ENCODE data around the gene OBP2B. TPM values are rescaled to one million over a fixed set of nuclear protein-coding genes. Genes with fewer than 3 reads are reported as not detected.

The OBP2B gene
- total and polyA plus RNA-seq, 2 experiments from 2014 or later, result not detected

GRCh38 chr9:133234577-133235322, 25.7 kb upstream of the OBP2B start (continued):
- TF ChIP-seq, protein P1, sequence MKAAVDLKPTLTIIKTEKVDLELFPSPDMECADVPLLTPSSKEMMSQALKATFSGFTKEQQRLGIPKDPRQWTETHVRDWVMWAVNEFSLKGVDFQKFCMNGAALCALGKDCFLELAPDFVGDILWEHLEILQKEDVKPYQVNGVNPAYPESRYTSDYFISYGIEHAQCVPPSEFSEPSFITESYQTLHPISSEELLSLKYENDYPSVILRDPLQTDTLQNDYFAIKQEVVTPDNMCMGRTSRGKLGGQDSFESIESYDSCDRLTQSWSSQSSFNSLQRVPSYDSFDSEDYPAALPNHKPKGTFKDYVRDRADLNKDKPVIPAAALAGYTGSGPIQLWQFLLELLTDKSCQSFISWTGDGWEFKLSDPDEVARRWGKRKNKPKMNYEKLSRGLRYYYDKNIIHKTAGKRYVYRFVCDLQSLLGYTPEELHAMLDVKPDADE (IDR thresholded peaks at IDR 0.05), result no peak
- TF ChIP-seq CREB1 (CRISPR knock-in tag; IDR thresholded peaks at IDR 0.05; ENCODE audit: low read depth) (no peak), EZH2phosphoT487 (IDR thresholded peaks at IDR 0.05; ENCODE audit: unreplicated experiment) (no peak), NANOG (IDR thresholded peaks at IDR 0.05; ENCODE audit: borderline replicate concordance) (no peak), POLR2AphosphoS5 (IDR thresholded peaks at IDR 0.05; ENCODE audit: low read depth) (no peak), JUNB (IDR thresholded peaks at IDR 0.05; ENCODE audit: unreplicated experiment) (no peak), STAT1 (IDR thresholded peaks at IDR 0.05; ENCODE audit: unreplicated experiment) (no peak)

- no peak for DNase-seq (ENCODE audit: low spot score)
- no peaks in the 10 kb centered on the region for H3K79me2 ChIP-seq (replicated peaks; ENCODE audit: insufficient read depth)
- Mint-ChIP-seq H3K9me3 (peaks cover 4% of the 10 kb centered on the region; the same call in 2 of the 3 replicates), H3K27me3 (ENCODE audit: insufficient read depth, low read depth, poor library complexity) (peaks cover 33% of the 10 kb centered on the region), H3K4me3 (no peak overlapping the region), H3K36me3 (ENCODE audit: low read depth) (no peaks in the 10 kb centered on the region; the same call in 2 of the 3 replicates), H3K4me1 (peaks cover 6% of the 10 kb centered on the region; the same call in 1 of the 3 replicates), H3K27ac (no peak overlapping the region)
- H4K20me1 ChIP-seq (replicated peaks; ENCODE audit: insufficient read depth), result no peaks in the 10 kb centered on the region
- H3K27me3 ChIP-seq (ENCODE audit: insufficient read depth), result peaks cover 13% of the 10 kb centered on the region
- no peak overlapping the region for H2AFZ ChIP-seq
- H3K9me2 ChIP-seq (ENCODE audit: insufficient read depth), result no peaks in the 10 kb centered on the region
- no peak overlapping the region for H3K27ac ChIP-seq (ENCODE audit: low read depth)
- no peak for ATAC-seq
- no peak overlapping the region for H3K4me3 ChIP-seq
- H3K4me2 ChIP-seq, result no peak overlapping the region
- peaks cover 7% of the 10 kb centered on the region; the same call in 1 of the 2 replicates for H3K4me1 ChIP-seq (ENCODE audit: insufficient read depth)
- H3F3A ChIP-seq (replicated peaks; ENCODE audit: low read depth), result peaks cover 3% of the 10 kb centered on the region; the same call in 1 of the 2 replicates
- TF ChIP-seq CREB1 (CRISPR knock-in tag; IDR thresholded peaks at IDR 0.05; ENCODE audit: low read depth) (no peak), ZNF114 (CRISPR knock-in tag; IDR thresholded peaks at IDR 0.05) (no peak), JUNB (IDR thresholded peaks at IDR 0.05; ENCODE audit: unreplicated experiment) (no peak), NANOG (IDR thresholded peaks at IDR 0.05; ENCODE audit: borderline replicate concordance) (no peak)
- TF ChIP-seq, protein P2, sequence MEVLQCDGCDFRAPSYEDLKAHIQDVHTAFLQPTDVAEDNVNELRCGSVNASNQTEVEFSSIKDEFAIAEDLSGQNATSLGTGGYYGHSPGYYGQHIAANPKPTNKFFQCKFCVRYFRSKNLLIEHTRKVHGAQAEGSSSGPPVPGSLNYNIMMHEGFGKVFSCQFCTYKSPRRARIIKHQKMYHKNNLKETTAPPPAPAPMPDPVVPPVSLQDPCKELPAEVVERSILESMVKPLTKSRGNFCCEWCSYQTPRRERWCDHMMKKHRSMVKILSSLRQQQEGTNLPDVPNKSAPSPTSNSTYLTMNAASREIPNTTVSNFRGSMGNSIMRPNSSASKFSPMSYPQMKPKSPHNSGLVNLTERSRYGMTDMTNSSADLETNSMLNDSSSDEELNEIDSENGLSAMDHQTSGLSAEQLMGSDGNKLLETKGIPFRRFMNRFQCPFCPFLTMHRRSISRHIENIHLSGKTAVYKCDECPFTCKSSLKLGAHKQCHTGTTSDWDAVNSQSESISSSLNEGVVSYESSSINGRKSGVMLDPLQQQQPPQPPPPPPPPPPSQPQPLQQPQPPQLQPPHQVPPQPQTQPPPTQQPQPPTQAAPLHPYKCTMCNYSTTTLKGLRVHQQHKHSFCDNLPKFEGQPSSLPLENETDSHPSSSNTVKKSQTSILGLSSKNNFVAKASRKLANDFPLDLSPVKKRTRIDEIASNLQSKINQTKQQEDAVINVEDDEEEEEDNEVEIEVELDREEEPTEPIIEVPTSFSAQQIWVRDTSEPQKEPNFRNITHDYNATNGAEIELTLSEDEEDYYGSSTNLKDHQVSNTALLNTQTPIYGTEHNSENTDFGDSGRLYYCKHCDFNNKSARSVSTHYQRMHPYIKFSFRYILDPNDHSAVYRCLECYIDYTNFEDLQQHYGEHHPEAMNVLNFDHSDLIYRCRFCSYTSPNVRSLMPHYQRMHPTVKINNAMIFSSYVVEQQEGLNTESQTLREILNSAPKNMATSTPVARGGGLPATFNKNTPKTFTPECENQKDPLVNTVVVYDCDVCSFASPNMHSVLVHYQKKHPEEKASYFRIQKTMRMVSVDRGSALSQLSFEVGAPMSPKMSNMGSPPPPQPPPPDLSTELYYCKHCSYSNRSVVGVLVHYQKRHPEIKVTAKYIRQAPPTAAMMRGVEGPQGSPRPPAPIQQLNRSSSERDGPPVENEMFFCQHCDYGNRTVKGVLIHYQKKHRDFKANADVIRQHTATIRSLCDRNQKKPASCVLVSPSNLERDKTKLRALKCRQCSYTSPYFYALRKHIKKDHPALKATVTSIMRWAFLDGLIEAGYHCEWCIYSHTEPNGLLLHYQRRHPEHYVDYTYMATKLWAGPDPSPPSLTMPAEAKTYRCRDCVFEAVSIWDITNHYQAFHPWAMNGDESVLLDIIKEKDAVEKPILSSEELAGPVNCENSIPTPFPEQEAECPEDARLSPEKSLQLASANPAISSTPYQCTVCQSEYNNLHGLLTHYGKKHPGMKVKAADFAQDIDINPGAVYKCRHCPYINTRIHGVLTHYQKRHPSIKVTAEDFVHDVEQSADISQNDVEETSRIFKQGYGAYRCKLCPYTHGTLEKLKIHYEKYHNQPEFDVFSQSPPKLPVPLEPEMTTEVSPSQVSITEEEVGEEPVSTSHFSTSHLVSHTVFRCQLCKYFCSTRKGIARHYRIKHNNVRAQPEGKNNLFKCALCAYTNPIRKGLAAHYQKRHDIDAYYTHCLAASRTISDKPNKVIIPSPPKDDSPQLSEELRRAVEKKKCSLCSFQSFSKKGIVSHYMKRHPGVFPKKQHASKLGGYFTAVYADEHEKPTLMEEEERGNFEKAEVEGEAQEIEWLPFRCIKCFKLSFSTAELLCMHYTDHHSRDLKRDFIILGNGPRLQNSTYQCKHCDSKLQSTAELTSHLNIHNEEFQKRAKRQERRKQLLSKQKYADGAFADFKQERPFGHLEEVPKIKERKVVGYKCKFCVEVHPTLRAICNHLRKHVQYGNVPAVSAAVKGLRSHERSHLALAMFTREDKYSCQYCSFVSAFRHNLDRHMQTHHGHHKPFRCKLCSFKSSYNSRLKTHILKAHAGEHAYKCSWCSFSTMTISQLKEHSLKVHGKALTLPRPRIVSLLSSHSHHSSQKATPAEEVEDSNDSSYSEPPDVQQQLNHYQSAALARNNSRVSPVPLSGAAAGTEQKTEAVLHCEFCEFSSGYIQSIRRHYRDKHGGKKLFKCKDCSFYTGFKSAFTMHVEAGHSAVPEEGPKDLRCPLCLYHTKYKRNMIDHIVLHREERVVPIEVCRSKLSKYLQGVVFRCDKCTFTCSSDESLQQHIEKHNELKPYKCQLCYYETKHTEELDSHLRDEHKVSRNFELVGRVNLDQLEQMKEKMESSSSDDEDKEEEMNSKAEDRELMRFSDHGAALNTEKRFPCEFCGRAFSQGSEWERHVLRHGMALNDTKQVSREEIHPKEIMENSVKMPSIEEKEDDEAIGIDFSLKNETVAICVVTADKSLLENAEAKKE (CRISPR knock-in tag; IDR thresholded peaks at IDR 0.05), result no peak
- TF ChIP-seq, protein P3, sequence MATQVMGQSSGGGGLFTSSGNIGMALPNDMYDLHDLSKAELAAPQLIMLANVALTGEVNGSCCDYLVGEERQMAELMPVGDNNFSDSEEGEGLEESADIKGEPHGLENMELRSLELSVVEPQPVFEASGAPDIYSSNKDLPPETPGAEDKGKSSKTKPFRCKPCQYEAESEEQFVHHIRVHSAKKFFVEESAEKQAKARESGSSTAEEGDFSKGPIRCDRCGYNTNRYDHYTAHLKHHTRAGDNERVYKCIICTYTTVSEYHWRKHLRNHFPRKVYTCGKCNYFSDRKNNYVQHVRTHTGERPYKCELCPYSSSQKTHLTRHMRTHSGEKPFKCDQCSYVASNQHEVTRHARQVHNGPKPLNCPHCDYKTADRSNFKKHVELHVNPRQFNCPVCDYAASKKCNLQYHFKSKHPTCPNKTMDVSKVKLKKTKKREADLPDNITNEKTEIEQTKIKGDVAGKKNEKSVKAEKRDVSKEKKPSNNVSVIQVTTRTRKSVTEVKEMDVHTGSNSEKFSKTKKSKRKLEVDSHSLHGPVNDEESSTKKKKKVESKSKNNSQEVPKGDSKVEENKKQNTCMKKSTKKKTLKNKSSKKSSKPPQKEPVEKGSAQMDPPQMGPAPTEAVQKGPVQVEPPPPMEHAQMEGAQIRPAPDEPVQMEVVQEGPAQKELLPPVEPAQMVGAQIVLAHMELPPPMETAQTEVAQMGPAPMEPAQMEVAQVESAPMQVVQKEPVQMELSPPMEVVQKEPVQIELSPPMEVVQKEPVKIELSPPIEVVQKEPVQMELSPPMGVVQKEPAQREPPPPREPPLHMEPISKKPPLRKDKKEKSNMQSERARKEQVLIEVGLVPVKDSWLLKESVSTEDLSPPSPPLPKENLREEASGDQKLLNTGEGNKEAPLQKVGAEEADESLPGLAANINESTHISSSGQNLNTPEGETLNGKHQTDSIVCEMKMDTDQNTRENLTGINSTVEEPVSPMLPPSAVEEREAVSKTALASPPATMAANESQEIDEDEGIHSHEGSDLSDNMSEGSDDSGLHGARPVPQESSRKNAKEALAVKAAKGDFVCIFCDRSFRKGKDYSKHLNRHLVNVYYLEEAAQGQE (IDR thresholded peaks at IDR 0.05; ENCODE audit: unreplicated experiment), result no peak
- H3K36me3 ChIP-seq (ENCODE audit: insufficient read depth), result no peaks in the 10 kb centered on the region
Measured at GRCh38 chr9:133233681-133234432, 24.8 kb upstream of the OBP2B start.

Data from GM23338 (cell line).